GM12892 (cell line): ENCODE results near the gene JMJD4.

Experiments
- POLR2A ChIP-seq: IDR thresholded peaks from 2 replicates; pipeline ENCODE4 v1.6.1; 2011; ENCODE audit warnings: low read depth, low read length, control low read depth
- TAF1 ChIP-seq: IDR thresholded peaks from 2 replicates; pipeline ENCODE4 v1.6.1; 2011; ENCODE audit warnings: low read depth, mild to moderate bottlenecking, control low read depth, low read length, borderline replicate concordance

- no peak for TF ChIP-seq TAF1
- TF ChIP-seq POLR2A: no peak
These were observed 37.7 kb downstream of the JMJD4 start for GRCh38 chr1:227697321-227697864.
